A549 (cell line): ENCODE results near the gene HPD. TPM values are rescaled to one million over a fixed set of nuclear protein-coding genes. Genes with fewer than 3 reads are reported as not detected.
"Not testable (repeated sequence)": the region's sequence is repeated elsewhere in the genome, so short reads cannot be mapped to it uniquely, and the experiment has no call there.

Experiments
- ATAC-seq, 2 experiments: fragments of 200-7000 bp in 1 of 2; fragments of >200 bp in 1 of 2; cut with Nextera tagmentation in 1 of 2; cut with Tn5 transposase in 1 of 2; 3 replicates each; pipeline versions ENCODE4 v1.8.0 to v1.9.1; 2018 to 2020; ENCODE audit warnings: mild to moderate bottlenecking in 1 of 2, moderate library complexity in 1 of 2
- CTCF ChIA-PET: fragments of 300-600 bp; sonication (Branson Sonifier 250); formaldehyde crosslinking; extraction: SDS; loops from one replicate; lab custom pipeline; 2021; ENCODE audit warnings: antibody characterized with exemption, inconsistent platforms; lab: Yijun Ruan, JAX
- POLR2A ChIA-PET: fragments of 350-600 bp; formaldehyde crosslinking; extraction: SDS; loops from one replicate; lab custom pipeline; 2021; ENCODE audit warnings: antibody characterized with exemption, inconsistent platforms; lab: Yijun Ruan, JAX
- DNase-seq, 2 experiments: peaks; one replicate each; pipeline versions ENCODE4 v3.0.0 to v3.0.0-alpha.2; 2011 to 2016; ENCODE audit warnings: low read depth in 1 of 2, low spot score in 1 of 2
- FAIRE-seq: peaks from 2 replicates; lab custom pipeline; 2011; peaks lifted over from hg19 to GRCh38; lab: Jason Lieb, UNC
- H3K27ac ChIP-seq, 2 experiments: fragments of >200 bp; sonication (Bioruptor Twin); formaldehyde crosslinking; 3 replicates each; pipeline ENCODE4 v1.5.1; 2016 to 2017
- H3K4me1 ChIP-seq: fragments of >200 bp; sonication (Bioruptor Twin); formaldehyde crosslinking; 3 replicates; pipeline ENCODE4 v1.6.1; 2016
- H3K4me2 ChIP-seq: fragments of >200 bp; sonication (Bioruptor Twin); formaldehyde crosslinking; 3 replicates; pipeline ENCODE4 v1.6.1; 2016
- H3K4me3 ChIP-seq: fragments of >200 bp; sonication (Bioruptor Twin); formaldehyde crosslinking; 3 replicates; pipeline ENCODE4 v1.5.1; 2016
- H3K9me3 ChIP-seq: fragments of >200 bp; sonication (Bioruptor Twin); formaldehyde crosslinking; 3 replicates; pipeline ENCODE4 v1.6.1; 2016
- ATOH8 ChIP-seq: fragments of 250-450 bp; sonication (Bioruptor Pico); IDR thresholded peaks from 2 replicates; pipeline ENCODE4 v1.5.0; 2020; ENCODE audit warnings: low read depth, mild to moderate bottlenecking, moderate library complexity
- BHLHE40 ChIP-seq: IDR thresholded peaks from 2 replicates; pipeline ENCODE4 v1.6.1; 2012; ENCODE audit warnings: low read depth, low read length, inconsistent platforms
- CBX8 ChIP-seq: fragments of 200-600 bp; sonication (generic); IDR thresholded peaks from 2 replicates; pipeline ENCODE4 v1.6.1; 2016
- CHD2 ChIP-seq: fragments of 150-350 bp; IDR thresholded peaks from 2 replicates; pipeline ENCODE4 v1.6.1; 2014; ENCODE audit warnings: low read length; ENCODE audit not compliant: partially characterized antibody
- CHD4 ChIP-seq: fragments of 200-600 bp; sonication (generic); IDR thresholded peaks from 2 replicates; pipeline ENCODE4 v1.6.1; 2016; ENCODE audit warnings: antibody characterized with exemption, mild to moderate bottlenecking, borderline replicate concordance
- CTCF ChIP-seq: fragments of >200 bp; sonication (Bioruptor Twin); formaldehyde crosslinking; IDR thresholded peaks from 3 replicates; pipeline ENCODE4 v1.5.1; 2016
- ELK1 ChIP-seq: fragments of 150-350 bp; IDR thresholded peaks from 2 replicates; pipeline ENCODE4 v1.6.1; 2014; ENCODE audit warnings: low read depth, mild to moderate bottlenecking, low read length
- FOSL2 ChIP-seq, 2 experiments: fragments of 450-650 bp in 1 of 2; fragments of >200 bp in 1 of 2; sonication (Bioruptor Twin) in 1 of 2; formaldehyde crosslinking; IDR thresholded peaks; 2 replicates each; pipeline versions ENCODE4 v1.5.0 to v1.6.1; 2016 to 2020; ENCODE audit warnings: mild to moderate bottlenecking in 1 of 2, moderate library complexity in 1 of 2
- FOXS1 ChIP-seq: fragments of 250-450 bp; sonication (Bioruptor Pico); IDR thresholded peaks from 2 replicates; pipeline ENCODE4 v1.5.0; 2020; ENCODE audit warnings: mild to moderate bottlenecking, moderate library complexity
- GATA3 ChIP-seq: IDR thresholded peaks from 2 replicates; pipeline ENCODE4 v1.6.1; 2012; ENCODE audit warnings: borderline replicate concordance
- HES2 ChIP-seq: fragments of >200 bp; sonication (Bioruptor Twin); formaldehyde crosslinking; IDR thresholded peaks from 2 replicates; pipeline ENCODE4 v1.6.1; 2016
- HEYL ChIP-seq: fragments of 250-450 bp; sonication (Bioruptor Pico); IDR thresholded peaks from 2 replicates; pipeline ENCODE4 v1.8.0; 2021; ENCODE audit warnings: mild to moderate bottlenecking, moderate library complexity
- HOXB13 ChIP-seq: fragments of 250-450 bp; sonication (Bioruptor Pico); IDR thresholded peaks from 2 replicates; pipeline ENCODE4 v1.5.0; 2020; ENCODE audit warnings: low read depth, mild to moderate bottlenecking, moderate library complexity
- JUN ChIP-seq, 2 experiments: fragments of >200 bp; sonication (Bioruptor Twin); formaldehyde crosslinking; IDR thresholded peaks; 2 replicates in 1 of 2; 3 replicates in 1 of 2; pipeline ENCODE4 v1.6.1; 2016 to 2017
- JUNB ChIP-seq: fragments of >200 bp; sonication (Bioruptor Twin); formaldehyde crosslinking; IDR thresholded peaks from 2 replicates; pipeline ENCODE4 v1.6.1; 2016
- KDM5A ChIP-seq: fragments of 200-600 bp; sonication (generic); IDR thresholded peaks from 2 replicates; pipeline ENCODE4 v1.6.1; 2016; ENCODE audit warnings: antibody characterized with exemption, mild to moderate bottlenecking
- MYC ChIP-seq: IDR thresholded peaks from 2 replicates; pipeline ENCODE4 v1.6.1; 2012; ENCODE audit warnings: mild to moderate bottlenecking, inconsistent platforms, low read length, improper control_type of control experiment, borderline replicate concordance
- NR3C1 ChIP-seq: fragments of >200 bp; sonication (Bioruptor Twin); formaldehyde crosslinking; IDR thresholded peaks from 3 replicates; pipeline ENCODE4 v1.6.1; 2017
- PHF8 ChIP-seq: fragments of 200-600 bp; sonication (generic); IDR thresholded peaks from 2 replicates; pipeline ENCODE4 v1.6.1; 2016; ENCODE audit warnings: low read depth, mild to moderate bottlenecking, antibody characterized with exemption, moderate library complexity, borderline replicate concordance
- POLR2AphosphoS2 ChIP-seq: conservative IDR thresholded peaks from 2 replicates; pipeline ENCODE4 v1.6.1; 2012; ENCODE audit warnings: low read length, improper control_type of control experiment, inconsistent platforms
- RARB ChIP-seq: fragments of 250-450 bp; sonication (Bioruptor Pico); IDR thresholded peaks from 2 replicates; pipeline ENCODE4 v1.8.0; 2021; ENCODE audit warnings: mild to moderate bottlenecking, moderate library complexity
- SMC3 ChIP-seq: fragments of >200 bp; sonication (Bioruptor Twin); formaldehyde crosslinking; IDR thresholded peaks from 3 replicates; pipeline ENCODE4 v1.6.1; 2018; ENCODE audit warnings: inconsistent platforms
- SREBF2 ChIP-seq: fragments of 450-650 bp; IDR thresholded peaks from 2 replicates; pipeline ENCODE4 v1.6.1; 2014; ENCODE audit warnings: mild to moderate bottlenecking, moderate library complexity
- TFCP2L1 ChIP-seq: fragments of 250-450 bp; sonication (Bioruptor Pico); IDR thresholded peaks from 2 replicates; pipeline ENCODE4 v1.5.0; 2021; ENCODE audit warnings: mild to moderate bottlenecking
- TP53 ChIP-seq: fragments of 250-450 bp; sonication (Bioruptor Pico); IDR thresholded peaks from 2 replicates; pipeline ENCODE4 v1.5.0; 2021; ENCODE audit warnings: mild to moderate bottlenecking, moderate library complexity
- USF2 ChIP-seq: fragments of 450-650 bp; IDR thresholded peaks from 2 replicates; pipeline ENCODE4 v1.6.1; 2014; ENCODE audit warnings: antibody characterized with exemption
- ZNF302 ChIP-seq: fragments of 250-450 bp; sonication (Bioruptor Pico); IDR thresholded peaks from 2 replicates; pipeline ENCODE4 v1.9.0; 2021; ENCODE audit warnings: inconsistent platforms, mild to moderate bottlenecking, moderate library complexity
- ZSCAN20 ChIP-seq: fragments of 250-450 bp; sonication (Bioruptor Pico); IDR thresholded peaks from 2 replicates; pipeline ENCODE4 v1.8.0; 2022; ENCODE audit warnings: mild to moderate bottlenecking, moderate library complexity
- whole genome bisulfite sequencing: methylation state at CpG from one replicate; pipeline ENCODE4 v1.1.6; 2017; ENCODE audit errors: missing lambda C conversion rate; 5-methylcytosine and 5-hydroxymethylcytosine counted together
- polyA plus RNA-seq, 4 experiments: library from polyadenylated mRNA; depleted of rRNA in 3 of 4; stranded (reverse); fragments of >200 nt; fragmentation: RNase III in 1 of 4; extraction: RNeasy Plus Mini Kit Qiagen cat#74134 plus additional on column Dnase treatment in 1 of 4; gene quantifications; 2 replicates in 3 of 4; 3 replicates in 1 of 4; pipeline ENCODE4 v1.2.3, GENCODE V29; 2011 to 2017

HPD gene
- polyA plus RNA-seq, 2 of the 4 experiments (the other 2 are of a cell fraction): 1.7 to 1.8 TPM

GRCh38 chr12:121791671-121792551, 66.7 kb downstream of the HPD start (continued):
- no peak for TF ChIP-seq POLR2AphosphoS2
- TF ChIP-seq BHLHE40: no peak
- no peak for TF ChIP-seq ZSCAN20
- peak; percentile 23; the same call in 1 of the 2 replicates for TF ChIP-seq GATA3
- TF ChIP-seq RARB: no peak
- TF ChIP-seq SREBF2: no peak
- TF ChIP-seq USF2: no peak
- TF ChIP-seq ELK1: no peak
- no peak for TF ChIP-seq TP53
- TF ChIP-seq ATOH8 (CRISPR knock-in tag): no peak
- TF ChIP-seq HEYL: no peak
- TF ChIP-seq KDM5A: no peak
- no peak for TF ChIP-seq MYC
- TF ChIP-seq FOXS1 (CRISPR knock-in tag): no peak
- TF ChIP-seq CHD2: no peak
- no peak for TF ChIP-seq HES2
- peak; percentile 44 for TF ChIP-seq FOSL2 (IDR thresholded peaks at IDR 0.05)
- peak; percentile 56 for TF ChIP-seq FOSL2 (CRISPR knock-in tag; IDR thresholded peaks at IDR 0.05)
- no peak for TF ChIP-seq ZNF302 (CRISPR knock-in tag)
- TF ChIP-seq TFCP2L1 (CRISPR knock-in tag): no peak
- TF ChIP-seq PHF8: no peak
- TF ChIP-seq CTCF: no peak
- TF ChIP-seq NR3C1: no peak
- TF ChIP-seq CBX8: no peak
- no peak for TF ChIP-seq HOXB13 (CRISPR knock-in tag)
- peak; percentile 34; the same call in 1 of the 2 replicates for TF ChIP-seq JUNB
- TF ChIP-seq JUN (IDR thresholded peaks at IDR 0.05): peak in 1 of 2 experiments; percentile 59; a peak in 1 of 5 replicates
- no peak for TF ChIP-seq CHD4
- TF ChIP-seq SMC3: no peak

- H3K4me3 ChIP-seq: not testable (repeated sequence)
- H3K27ac ChIP-seq: peak overlapping the region; percentile 100
Measured at GRCh38 chr12:121790785-121791184, 67.9 kb downstream of the HPD start.

More at GRCh38 chr12:121790785-121791184, 67.9 kb downstream of the HPD start:
- Histone ChIP-seq H3K4me1 (peaks cover 76% of the 10 kb centered on the region), H3K4me2 (peak overlapping the region; percentile 78)
- ChIA-PET CTCF (interaction anchor here (0.6 to 72.2 kb wide), 6 partner anchors 5 to 111 kb away, joined by 3 to 2657 read pairs (median 258); partner anchors contain the start of genes PSMD9, RHOF and SETD1B), POLR2A (interaction anchor here (1.5 to 1.9 kb wide), 2 partner anchors 9 to 11 kb away, joined by 3 to 4 read pairs; no protein-coding TSS in a partner anchor)
- not testable (repeated sequence) for DNase-seq, ATAC-seq, H3K9me3 ChIP-seq, FAIRE-seq
- 89% methylated on average over 8 of the region's 8 CpGs for WGBS
